ENCODE measurements around the gene SOX30.

- TF ChIP-seq, protein P1, sequence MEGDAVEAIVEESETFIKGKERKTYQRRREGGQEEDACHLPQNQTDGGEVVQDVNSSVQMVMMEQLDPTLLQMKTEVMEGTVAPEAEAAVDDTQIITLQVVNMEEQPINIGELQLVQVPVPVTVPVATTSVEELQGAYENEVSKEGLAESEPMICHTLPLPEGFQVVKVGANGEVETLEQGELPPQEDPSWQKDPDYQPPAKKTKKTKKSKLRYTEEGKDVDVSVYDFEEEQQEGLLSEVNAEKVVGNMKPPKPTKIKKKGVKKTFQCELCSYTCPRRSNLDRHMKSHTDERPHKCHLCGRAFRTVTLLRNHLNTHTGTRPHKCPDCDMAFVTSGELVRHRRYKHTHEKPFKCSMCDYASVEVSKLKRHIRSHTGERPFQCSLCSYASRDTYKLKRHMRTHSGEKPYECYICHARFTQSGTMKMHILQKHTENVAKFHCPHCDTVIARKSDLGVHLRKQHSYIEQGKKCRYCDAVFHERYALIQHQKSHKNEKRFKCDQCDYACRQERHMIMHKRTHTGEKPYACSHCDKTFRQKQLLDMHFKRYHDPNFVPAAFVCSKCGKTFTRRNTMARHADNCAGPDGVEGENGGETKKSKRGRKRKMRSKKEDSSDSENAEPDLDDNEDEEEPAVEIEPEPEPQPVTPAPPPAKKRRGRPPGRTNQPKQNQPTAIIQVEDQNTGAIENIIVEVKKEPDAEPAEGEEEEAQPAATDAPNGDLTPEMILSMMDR (IDR thresholded peaks at IDR 0.05): no peak
- no peak for TF ChIP-seq POLR2A (IDR thresholded peaks at IDR 0.05)
These were observed 46.2 kb downstream of the SOX30 start for GRCh38 chr5:157606046-157606445.

Measured in testis (tissue), 2 donors.